Sciatic nerve (tissue), 2 donors: ENCODE data around the gene DRD3. TPM values are rescaled to one million over a fixed set of nuclear protein-coding genes. Genes with fewer than 3 reads are reported as not detected.

Experiments used
- ATAC-seq: fragments of 200-7000 bp; cut with Tn5 transposase; one replicate; pipeline ENCODE4 v1.9.1; 2020; ENCODE audit warnings: mild to moderate bottlenecking, moderate library complexity
- DNase-seq: peaks from one replicate; pipeline ENCODE4 v3.0.0-alpha.2; 2020; ENCODE audit warnings: low spot score
- intact Hi-C: fragments of 100-400 bp; cut with DNase I; formaldehyde crosslinking; loops from one replicate; pipeline ENCODE4 v1.14.2; 2022
- total RNA-seq: library from RNA; stranded (reverse); fragmentation: NEBNext Ultra II Directional; extraction: Animal tissue kit (Norgen Biotek cat#: 25700); gene quantifications from one replicate; pipeline ENCODE4 v1.2.1, GENCODE V29; 2021
- donor health status: DM: no; HTN: no; CAD: no.
- donor health status: DM: no; HTN: no; CAD: no.

The DRD3 gene
- total RNA-seq, 1 donor from 2014 or later, result not detected

DNA sequence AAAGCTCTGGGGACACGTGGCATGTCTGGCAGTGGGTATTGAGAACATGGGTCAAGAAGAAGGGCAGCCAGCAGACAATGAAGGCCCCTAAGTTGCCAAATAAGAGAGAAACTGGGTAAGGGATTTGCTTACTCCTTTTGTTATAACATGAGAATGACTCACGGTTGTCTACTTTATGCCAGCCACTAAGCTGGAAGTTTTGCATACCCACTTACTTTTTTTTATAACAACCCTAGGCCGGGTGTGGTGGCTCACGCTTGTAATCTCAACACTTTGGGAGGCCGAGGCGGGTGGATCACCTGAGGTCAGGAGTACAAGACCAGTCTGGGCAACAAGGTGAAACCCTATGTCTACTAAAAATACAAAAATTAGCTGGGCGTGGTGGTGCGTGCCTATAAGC is 50.0 kb downstream of the DRD3 start:
- DNase-seq, result no peak
- intact Hi-C loops, result no loop called here
- ATAC-seq, result no peak

DNA sequence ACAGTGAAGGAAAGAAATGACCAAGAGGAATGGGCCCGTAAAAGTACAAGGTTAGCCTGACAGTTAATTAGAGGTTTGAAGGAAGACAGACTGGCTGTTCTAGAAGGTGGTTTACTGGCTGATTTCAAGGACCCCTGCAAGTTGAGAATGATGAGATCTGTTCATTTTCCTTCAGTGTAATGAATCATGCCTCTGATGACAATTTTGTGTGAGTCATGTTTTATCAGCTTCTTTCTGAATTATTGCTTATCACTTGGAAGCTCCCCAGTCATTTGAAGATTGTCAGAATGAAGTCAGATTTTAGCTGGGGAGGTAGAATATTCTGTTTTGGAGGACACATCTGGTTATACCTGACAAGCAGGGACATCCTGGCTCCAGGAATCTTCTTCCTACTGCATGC is 50.6 kb downstream of the DRD3 start:
- intact Hi-C loops, result no loop called here
- ATAC-seq (no peak), DNase-seq (no peak)

DNA sequence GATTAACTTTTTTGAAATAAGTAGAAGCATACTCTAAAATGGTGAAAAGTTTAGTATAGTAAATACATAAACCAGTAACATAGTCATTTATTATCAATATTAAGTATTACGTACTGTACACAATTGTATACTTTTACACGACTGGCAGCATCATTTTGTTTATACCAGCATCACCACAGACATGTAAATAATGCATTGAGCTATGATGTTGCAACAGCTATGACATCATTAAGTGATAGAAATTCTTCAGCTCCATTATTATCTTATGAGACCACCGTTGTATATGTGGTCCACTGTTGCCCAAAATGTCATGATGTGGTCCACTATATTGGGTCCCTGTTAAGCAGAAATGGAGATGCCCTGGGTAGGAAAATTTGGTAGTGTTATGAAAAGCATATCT is 51.3 kb downstream of the DRD3 start:
- no peak for ATAC-seq
- intact Hi-C loops, result no loop called here
- DNase-seq, result no peak

DNA sequence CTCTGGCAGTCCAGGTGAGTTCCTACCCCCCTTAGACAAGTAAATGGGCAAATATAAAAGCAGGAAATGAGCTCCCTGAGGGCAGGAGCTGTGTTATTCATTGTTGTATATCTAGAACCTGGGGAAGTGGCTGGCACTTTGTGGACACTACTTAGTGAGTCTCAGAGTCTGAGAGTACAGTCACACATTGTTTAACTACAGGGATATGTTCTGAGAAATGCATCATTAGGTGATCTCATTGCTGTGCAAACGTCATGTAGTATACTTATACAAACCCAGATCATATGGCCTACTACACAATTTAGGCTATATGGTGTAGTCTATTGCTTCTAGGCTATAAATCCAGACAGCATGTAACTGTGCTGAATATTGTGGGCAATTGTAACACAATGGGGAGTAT is 52.4 kb downstream of the DRD3 start:
- DNase-seq (no peak), ATAC-seq (no peak)
- intact Hi-C loops, result no loop called here

DNA sequence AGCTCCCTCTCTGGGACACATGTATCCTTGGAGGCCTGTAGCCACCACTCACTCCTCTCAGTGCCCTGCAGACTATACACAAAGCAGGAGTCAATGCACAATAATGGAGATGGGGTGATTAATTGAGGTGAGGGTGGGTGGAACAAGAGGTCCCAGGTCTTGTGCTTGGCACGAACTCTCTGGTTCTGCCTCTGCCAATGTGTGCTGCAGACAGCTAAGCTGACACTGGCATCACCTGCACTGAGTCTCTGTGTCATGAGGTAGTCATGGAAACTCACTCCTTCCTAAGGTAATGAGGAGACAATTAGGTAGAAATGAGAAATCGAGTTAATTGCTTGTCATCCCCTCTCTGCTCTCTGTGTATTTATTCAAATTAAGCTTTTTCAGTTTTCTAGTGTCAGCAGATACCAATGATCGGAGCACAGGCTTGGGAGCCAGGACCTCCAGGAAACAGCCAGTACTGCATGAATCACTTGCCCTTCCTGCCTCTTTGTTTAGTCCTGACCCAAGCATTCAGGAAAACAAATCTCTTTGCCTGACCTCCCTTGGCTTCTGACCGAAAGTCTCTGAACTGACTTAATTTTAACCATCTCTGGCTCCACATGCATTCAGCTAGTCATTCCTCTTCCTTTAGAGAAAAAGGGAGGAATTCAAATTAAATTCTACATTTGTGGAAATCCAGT is 56.7 kb downstream of the DRD3 start:
- no peak for DNase-seq
- ATAC-seq, result peak; percentile 68
- intact Hi-C loops, result no loop called here

DNA sequence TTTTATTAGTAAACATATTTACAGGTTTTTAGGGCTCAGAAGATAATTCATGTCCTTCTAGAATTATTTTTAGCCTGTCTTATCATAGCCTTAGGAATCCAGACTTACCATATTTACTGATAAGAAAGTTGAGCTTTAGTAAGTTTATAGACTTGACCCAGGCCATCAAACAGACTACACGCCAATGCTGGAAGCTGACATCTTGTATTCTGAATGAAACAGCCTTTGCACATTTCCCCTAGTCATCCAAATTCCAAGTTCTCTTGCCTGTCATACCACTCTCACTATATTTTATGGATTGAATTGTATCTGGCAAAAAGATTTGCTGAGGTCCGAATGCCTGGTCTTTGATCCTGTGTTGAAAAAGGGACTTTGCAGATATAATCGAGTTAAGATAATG is 58.6 kb downstream of the DRD3 start:
- no peak for DNase-seq
- no peak for ATAC-seq
- intact Hi-C loops, result no loop called here

DNA sequence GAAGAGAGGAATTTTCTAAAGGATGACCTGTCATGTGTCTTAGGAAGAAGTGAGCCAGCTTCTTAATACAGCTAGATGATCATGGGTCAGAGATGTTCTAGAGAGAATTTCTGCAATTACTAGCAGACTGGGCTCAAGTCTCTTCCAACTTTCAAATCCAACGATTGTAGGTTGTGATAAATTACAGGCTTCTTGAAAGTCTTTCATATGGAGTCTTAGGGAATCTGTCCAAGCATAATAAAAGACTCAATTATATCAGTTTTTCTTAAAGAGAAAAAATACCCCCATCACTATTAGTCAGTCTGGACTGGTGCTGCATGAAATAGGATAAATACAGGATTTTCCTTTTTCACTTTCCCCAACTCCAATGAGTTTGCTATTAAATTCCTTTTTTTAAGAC is 59.1 kb downstream of the DRD3 start:
- ATAC-seq, result no peak
- intact Hi-C loops, result no loop called here

DNA sequence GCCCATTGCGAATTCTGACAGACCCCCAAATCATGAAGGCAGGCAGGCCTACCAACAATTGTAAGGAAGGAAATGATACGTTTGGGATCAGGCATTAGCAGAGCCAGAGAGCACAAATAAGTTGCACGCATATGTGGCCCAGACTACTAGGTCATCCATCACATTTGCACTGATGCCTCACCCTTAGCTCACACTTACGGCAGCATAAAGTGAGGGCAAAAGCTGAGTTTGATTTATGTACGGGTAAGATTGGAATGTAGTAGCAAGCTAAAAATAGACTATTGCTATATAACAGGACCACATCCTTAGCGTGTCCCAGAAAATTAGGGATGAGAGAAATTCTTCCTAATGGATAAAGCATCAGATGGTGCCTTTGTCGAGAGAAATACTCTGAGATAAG is 63.7 kb downstream of the DRD3 start:
- DNase-seq (no peak), ATAC-seq (no peak)
- intact Hi-C loops, result no loop called here

More for the DNA sequence above, 59.1 kb downstream of the DRD3 start:
- no peak for DNase-seq

DNA sequence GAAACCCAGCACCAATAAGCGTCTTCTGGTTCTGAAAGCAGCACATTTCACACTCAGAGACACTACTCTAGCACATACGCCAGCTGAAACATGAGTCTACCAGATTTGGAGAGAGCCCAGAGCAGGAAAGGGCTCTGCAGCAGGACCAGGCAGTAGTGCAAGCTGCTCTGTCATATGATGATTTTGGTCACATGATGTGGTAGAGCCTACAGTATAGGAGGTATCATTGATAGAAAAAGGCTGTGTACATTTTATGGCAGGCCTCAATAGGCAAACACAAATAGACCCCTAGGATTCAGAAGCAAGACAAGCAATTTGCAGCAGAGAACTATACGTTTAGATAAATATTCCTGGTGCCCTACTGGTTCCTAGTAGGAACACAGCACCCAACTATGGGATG is 64.1 kb downstream of the DRD3 start:
- ATAC-seq (no peak), DNase-seq (no peak)

DNA sequence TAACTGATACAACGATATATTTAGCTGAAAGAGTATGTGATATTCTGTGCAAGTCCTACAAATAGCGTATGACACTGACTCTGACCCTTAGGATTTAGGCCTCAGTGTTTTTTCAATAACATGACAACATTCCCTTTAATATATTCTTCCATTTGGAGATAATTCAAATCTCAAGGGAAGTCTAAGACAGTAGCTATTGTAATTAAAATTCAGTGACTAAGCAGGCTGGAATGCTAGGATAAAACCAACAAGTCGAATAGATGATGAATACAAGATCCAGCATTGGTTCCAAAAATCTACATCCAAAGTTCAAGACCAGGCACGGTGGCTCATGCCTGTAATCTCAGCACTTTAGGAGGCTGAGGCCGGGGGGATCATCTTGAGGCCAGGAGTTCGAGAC is 66.2 kb downstream of the DRD3 start:
- intact Hi-C loops, result no loop called here
- ATAC-seq (no peak), DNase-seq (no peak)

More for the DNA sequence above, 64.1 kb downstream of the DRD3 start:
- intact Hi-C loops, result no loop called here

DNA sequence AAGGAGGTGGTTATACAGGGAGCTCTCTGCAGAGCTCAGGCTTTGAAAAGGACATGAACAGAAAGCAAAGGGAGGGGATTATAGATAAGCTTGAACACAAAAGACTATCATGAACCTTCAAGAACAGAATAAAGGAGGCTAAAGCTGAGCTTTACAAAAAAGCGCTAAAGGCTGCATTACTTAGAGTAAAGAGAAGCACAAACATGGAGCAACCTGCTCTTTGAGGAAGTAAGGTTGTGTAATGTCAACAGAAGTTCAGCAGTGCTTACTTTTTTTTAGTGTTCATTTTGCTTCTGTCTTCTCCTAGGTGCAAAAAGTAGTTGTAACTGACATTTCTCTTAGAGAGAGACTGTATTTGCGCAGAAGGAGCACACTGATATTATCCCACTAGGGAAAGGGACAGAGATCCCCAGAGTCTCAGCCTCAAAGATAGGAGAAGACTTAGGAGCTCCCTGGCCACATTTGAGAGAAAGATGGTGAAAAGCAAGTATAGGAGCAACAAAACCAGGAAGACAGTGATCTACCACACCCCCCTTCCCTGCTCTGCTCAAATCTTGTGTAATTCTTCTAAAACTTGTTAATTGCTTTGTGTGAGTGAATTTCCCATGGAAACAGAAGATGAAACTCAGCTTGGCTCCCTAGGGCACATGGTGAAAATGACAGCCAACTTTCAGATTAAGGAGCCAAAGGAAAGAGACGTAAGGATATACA is 67.6 kb downstream of the DRD3 start:
- ATAC-seq, result no peak
- intact Hi-C loops, result no loop called here
- DNase-seq, result no peak

DNA sequence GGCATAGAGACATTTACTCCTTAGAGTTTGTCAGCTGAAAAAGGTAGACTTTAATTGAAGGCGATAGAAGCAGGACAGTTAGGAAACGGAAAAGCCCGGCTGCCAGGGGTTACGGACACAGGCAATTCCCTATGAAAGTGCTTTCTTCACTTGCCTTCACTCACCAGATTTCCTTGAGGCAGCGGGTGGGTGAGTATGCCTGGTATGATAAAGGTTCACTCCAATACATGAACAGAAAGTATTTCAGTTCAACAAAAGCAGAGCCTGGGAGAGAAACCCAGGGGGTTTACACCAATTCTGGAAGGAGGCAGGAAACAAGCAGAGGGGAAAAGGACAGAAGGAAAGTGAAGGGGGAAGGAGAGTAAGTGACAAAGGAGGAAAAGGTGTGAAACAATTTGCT is 68.4 kb downstream of the DRD3 start:
- DNase-seq (no peak), ATAC-seq (no peak)
- intact Hi-C loops, result no loop called here

DNA sequence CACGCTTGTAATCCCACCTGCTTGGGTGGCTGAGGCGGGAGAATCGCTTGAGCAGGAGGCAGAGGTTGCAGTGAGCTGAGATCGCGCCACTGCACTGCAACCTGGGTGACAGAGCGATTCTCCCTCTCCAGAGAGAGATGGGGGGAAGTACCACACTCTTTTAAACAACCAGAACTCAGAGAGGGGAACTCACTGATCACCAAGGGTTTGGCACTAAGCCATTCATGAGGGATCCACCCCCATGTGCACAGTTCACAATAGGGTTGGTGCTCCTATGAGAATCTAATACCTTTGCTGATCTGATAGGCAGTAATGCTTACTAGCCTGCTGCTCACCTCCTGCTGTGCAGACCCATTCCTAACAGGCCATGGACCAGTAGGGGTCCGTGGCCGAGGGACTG is 70.7 kb downstream of the DRD3 start:
- DNase-seq, result no peak
- no peak for ATAC-seq
- intact Hi-C loops, result no loop called here

DNA sequence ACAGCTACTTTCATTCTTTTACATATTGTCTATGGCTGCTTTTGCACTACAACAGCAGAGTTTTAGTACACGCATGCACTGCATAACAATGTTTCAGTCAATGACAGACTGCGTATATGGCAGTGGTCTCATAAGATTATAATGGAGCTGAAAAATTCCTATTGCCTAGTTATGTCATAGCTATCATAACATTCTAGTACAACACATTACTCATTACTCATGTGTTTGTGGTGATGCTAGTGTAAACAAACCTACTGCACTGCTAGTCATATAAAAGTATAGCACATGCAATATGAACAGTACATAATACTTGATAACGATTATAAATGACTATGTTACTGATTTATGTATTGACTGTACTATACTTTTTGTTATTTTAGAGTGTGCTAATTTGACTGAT is 74.4 kb downstream of the DRD3 start:
- intact Hi-C loops, result no loop called here
- DNase-seq, result no peak
- ATAC-seq, result no peak

DNA sequence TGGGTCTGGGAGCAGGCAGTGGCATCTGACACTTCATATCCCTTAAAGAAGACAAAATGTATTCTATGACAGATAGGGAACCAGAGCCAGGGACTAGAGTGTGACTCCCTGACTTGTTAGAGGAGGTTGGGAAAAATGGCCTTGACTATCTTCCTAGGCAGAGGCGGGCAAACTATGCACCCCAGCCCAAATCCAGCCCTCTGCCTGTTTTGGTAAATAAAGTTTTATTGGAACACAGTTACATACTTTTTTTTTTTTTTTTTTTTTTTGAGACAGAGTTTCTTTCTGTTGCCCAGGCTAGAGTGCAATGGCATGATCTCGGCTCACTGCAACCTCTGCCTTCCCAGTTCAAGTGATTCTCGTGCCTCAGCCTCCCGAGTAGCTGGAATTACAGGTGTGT is 75.0 kb downstream of the DRD3 start:
- intact Hi-C loops, result no loop called here
- ATAC-seq (no peak), DNase-seq (no peak)

DNA sequence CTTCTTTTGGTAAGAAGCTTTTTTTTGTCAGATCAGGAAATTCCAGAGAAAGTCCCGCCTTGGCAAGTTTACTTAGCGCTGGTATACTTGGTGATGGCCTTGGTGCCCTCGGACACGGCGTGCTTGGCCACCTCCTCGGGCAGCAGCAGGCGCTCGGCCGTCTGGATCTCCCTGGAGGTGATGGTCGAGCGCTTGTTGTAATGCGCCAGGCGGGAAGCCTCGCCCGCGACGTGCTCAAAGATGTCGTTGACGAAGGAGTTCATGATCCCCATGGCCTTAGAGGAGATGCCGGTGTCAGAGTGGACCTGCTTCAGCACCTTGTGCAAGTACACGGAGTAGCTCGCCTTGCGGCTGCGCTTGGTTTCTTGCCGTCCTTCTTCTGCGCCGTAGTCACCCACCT is 75.7 kb downstream of the DRD3 start:
- DNase-seq (no peak), ATAC-seq (no peak)
- intact Hi-C loops, result no loop called here

DNA sequence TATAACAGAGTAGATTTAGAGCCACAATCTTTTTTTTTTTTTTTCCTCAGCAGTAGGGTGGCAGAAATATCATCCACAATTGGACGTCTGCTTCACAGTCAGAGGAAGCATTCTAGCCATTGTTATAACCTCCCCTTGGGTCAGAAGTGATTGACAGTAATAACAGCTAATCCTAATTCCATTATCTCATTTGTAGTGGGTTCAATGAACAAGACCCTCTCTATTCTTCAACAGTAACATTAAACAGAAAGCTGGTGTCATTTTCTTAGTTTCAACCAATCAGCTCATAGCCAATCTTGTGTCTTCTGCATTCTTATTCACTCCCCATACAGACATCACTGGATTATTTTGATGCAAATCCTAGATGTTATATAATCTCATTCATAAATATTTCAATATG is 77.8 kb downstream of the DRD3 start:
- intact Hi-C loops, result no loop called here
- DNase-seq (no peak), ATAC-seq (no peak)

DNA sequence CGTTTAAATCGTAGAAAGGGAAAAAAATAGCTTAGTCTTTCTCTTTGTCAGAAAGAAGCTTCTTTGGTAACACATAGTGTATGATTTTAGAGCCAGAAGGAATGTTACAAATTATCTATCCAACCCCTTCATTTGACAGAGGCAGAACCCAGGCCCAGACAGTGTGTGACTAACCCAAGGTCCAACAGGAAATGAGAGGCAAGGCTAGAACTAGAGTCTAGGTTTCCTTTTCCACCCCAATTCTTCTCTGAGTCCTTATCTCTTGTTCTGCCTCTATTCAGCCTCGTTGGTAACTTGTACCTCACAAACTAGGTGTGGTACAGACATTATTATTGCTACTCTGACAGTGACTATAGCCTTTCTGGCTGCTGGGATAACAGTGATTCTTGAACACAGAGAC is 83.1 kb downstream of the DRD3 start:
- no peak for ATAC-seq
- no peak for DNase-seq
- intact Hi-C loops, result no loop called here

DNA sequence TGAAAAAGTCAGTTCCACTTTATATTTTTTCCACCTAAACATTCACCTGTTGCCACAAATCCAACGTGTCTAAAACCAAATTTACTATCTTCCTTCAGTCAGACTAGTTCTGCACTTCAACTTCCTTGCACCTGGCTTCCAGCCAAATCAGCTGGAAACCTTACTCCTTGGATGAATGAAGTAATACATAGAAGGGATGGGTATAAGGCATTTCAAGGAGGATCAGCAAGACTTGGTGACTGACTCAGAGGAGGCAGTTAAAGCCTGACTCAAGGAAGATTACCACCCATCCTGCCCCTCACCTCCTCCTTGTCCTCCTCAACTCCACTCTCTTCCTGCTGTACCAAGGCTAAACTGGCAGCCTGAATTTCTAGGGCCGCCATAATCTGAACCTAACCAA is 85.3 kb downstream of the DRD3 start:
- peak; percentile 52 for ATAC-seq
- intact Hi-C loops, result no loop called here
- peak; percentile 68 for DNase-seq

DNA sequence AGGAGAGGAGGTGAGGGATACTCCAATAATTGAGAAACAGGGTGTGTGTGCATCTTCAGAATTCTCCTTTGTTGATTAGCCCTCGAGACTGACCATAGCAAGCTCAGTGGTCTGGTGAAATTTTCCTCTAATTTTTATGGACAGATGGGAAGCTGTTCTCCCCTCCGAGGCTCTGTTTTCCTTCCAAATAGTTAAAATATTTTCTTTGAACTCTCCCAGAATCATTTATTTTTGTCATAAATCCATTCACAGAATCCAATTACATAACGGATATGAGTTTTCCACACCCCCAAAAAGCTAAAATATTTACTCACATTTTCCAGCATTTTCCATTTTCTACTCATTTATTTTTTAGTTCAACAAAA is 85.9 kb downstream of the DRD3 start:
- intact Hi-C loops, result no loop called here
- no peak for DNase-seq
- no peak for ATAC-seq
